ENCODE data around the gene ZBTB7A.

ZBTB7A gene

DNA sequence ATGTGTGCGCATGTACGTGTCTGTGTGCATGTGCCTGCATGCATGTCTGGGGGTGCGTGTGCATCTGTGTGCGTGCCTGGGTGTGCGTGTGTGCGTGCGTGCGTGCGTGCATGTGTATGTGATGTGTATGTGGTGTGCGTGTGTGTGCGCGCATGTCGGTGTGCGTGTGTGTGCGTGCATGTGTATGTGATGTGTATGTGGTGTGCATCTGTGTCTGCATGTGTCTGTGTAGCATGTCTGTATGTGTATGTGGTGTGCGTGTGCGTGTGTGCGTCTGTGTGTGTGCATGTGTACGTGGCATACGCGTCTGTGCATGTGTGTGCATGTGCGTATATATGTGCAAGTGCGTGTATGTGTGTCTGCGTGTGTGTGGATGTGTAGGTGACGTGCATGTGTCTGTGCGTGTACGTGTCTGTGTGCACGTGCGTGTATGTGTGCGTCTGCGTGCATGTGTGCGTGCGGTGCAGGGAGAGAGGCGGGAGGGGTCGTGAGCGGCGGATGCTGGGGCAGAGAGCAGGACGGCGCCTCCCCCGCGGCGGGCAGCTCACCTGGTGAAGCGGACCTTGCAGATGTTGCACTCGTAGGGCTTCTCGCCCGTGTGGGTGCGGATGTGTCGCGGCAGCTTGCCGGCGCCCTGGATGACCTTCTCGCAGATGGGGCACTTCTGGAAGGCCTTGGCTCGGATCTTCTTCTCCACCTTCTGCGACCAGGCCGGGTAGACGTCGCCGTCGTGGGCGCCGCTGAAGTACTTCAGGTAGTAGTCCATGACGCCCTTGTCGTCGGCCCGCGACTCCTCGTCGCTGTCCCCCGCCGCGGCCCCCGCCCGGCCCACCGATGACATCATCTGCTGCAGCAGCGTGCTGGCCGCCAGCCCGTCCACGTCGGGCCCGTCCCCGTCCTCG is 13.0 kb downstream of the ZBTB7A start:
- no peak for DNase-seq (ENCODE audit: low read depth)

GRCh38 chr19:4052993-4053422 is 13.7 kb downstream of the ZBTB7A start:
- DNase-seq (ENCODE audit: low read depth) = no peak

DNA sequence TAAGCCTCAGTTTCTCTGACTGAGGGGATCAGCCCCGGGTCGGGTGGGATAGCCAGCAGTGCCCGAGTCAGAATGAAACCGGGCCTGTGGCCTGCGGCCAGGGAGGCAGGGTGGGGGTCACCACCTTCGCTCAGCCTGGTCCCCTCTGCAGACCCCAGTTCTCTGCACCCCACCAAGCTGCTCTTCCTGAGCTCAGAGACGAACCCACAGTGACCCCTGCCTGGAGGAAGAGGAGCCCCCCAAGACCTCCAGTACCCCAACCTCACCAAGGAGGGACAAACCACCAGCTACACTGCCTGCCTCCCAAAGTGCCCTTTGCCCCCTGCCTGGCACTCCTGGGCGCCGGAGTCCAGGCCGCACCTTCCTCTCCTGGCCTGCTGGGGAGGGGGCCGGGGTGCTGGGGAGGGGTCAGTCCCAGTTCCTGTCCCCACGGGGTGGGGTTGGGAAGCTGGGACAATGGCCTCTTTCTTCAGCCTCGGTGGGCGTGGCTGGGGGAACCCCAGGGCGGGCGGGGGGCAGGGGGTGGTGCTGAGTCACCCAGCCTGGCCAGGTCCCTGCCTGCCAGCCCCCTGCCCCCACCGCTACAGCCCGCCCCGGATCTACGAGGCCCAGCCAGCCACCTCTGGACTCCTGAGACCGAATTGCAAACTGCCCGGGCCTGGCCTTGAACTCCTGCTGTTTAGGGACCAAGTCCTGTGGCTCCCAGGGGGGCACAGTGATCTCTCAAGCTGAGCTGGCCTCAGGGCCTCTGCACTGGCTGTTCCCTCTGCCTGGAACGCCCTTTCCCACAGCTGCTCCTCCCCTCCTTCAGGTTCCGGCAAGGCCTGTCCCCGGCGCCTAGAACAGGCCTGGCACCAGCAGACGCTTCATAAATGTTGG is 14.3 kb downstream of the ZBTB7A start:
- DNase-seq (ENCODE audit: low read depth) = peak; percentile 52

DNA sequence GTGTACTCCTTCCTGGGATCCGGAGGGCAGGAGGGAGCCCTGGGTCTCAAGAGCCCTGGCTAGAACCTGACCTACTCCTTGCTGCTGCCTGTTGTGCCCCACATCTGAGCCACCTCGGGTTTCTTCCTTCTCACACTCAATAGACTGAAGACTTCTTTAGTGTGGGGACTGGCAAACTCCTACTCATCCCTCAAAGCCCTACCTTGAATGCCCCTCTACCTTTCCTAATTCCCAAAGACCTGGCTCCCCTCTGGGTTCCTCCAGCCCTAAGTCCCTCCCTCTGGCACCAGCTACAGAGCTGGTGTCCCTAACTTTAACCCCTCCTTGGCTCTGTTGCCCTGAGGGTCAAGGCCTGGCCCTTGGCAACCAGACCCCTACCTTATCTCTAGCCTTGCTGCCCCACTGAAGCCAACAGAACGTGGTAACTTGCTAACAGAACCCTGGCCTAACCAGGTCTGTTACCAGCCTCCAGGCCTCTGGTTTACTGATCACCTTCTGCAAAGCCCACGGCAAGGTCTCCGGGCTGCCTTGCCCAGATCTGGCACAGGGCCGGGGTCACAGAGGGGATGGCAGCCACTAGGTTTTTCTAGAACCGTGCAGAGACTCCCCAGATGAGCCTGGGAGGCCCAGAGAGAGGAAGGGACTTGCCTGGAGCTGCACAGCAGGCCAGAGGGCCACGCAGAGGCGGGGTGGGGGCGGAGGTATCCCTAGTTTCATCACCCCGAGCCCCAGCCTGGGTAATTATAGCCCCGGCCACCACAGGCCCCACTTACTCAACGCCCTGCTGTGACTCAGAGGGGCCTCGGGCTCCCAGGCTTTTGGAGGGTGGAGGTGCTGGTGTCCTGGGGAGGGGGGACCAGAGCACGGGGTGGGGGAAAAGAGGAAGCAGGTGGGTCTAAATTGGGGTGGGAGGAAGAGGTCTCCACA is 15.3 kb downstream of the ZBTB7A start:
- peak; percentile 74 for DNase-seq (ENCODE audit: low read depth)

- DNase-seq (ENCODE audit: low read depth) = no peak
These were observed 17.3 kb downstream of the ZBTB7A start for GRCh38 chr19:4049432-4049831.

DNA sequence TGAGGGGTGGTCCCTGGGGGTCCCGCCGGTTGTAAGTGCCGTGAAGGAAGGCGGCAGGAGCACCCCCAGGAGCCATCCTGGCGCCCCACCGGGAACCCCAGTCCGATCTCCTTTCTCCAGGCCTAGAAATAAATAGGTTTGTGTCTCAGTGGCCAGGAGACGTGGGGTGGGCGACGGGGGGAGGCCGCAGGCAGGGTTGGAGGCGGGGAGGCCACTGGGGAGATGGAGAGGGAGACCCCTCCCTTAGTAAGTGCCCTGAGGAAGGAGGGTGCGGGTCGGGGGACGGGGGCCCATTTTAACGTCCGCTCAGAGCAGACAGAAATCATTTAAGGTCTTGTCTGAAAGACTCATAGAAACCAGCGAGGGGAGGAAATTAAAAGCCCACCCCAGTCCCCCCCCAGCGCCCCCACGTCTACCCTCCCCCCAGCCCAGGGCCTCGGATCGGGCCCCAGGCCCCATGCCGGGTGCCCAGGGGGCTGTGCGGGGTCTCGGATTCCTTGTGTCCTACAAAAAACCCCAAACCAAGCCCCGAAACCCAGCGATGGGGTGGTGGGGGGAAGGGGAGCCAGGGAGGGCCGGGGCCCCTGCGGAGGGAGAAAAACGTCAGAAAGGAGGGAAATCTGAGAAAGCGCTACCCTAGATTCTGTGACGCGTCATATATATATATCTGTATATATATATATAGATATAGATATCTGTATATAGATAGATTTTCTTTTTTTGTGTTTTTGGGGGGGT is 19.6 kb downstream of the ZBTB7A start:
- DNase-seq (ENCODE audit: low read depth) = no peak

DNA sequence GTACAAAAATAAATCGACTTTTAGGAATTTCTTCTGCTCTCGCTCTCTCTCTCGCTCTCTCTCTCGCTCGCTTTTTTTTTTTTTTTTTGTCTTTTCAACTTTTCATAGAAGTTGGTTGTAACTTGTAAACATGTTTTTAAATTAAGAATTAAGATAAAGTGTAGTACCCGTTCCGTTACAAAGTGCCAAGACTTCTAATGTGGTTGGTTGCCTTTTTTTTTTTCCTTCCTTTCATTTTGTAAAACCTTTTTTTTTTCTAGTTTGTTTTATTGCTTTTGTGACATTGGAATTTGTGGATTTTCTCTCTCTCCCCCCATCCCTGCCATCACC is 20.4 kb downstream of the ZBTB7A start:
- no peak for DNase-seq (ENCODE audit: low read depth)

GRCh38 chr19:4045597-4046361 is 20.9 kb downstream of the ZBTB7A start:
- no peak for DNase-seq (ENCODE audit: low read depth)

GRCh38 chr19:4044990-4045465 is 21.7 kb downstream of the ZBTB7A start:
- DNase-seq (ENCODE audit: low read depth) = no peak

DNA sequence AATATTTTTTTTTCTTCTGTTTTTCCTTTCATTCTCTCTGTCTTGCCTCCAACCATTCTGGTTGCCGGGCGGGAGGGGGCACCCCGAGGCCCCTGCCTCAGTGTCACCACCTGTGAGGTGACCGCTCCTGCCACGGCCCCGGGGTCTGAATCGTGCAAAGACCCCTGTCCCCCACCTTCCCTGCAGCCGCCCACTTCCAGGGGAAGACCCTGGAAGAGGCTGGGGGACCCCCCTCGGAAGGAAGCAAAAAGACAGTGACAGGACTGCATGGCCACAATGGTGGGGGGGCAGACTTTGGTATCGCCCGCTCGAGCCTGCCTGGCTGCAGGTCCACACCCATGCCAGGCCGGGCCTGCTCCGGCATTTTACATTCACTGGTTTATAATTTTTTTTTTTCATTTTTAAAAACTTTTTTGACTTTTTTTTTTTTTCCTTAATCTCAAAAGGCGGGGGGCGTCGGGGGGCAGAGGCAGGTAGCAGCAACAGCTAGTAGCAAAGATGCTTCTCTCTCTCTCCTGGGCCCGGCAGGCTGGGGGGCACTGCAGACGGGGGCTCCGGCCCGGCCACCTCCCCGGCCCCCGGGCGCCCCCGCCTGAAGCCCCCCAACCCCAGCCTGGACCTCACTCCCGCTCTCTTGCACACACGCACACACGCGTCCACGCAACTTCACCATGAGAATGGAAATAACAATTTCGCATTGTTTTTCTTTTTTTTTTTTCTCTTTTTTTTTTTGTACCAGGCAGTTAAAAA is 22.6 kb downstream of the ZBTB7A start:
- DNase-seq (ENCODE audit: low read depth) = no peak

- DNase-seq (ENCODE audit: low read depth) = no peak
These were observed 23.3 kb downstream of the ZBTB7A start for GRCh38 chr19:4043401-4043800.

- no peak for DNase-seq (ENCODE audit: low read depth)
These were observed 24.0 kb downstream of the ZBTB7A start for GRCh38 chr19:4042731-4043082.

- no peak for DNase-seq (ENCODE audit: low read depth)
These were observed 24.5 kb downstream of the ZBTB7A start for GRCh38 chr19:4042064-4042730.

DNA sequence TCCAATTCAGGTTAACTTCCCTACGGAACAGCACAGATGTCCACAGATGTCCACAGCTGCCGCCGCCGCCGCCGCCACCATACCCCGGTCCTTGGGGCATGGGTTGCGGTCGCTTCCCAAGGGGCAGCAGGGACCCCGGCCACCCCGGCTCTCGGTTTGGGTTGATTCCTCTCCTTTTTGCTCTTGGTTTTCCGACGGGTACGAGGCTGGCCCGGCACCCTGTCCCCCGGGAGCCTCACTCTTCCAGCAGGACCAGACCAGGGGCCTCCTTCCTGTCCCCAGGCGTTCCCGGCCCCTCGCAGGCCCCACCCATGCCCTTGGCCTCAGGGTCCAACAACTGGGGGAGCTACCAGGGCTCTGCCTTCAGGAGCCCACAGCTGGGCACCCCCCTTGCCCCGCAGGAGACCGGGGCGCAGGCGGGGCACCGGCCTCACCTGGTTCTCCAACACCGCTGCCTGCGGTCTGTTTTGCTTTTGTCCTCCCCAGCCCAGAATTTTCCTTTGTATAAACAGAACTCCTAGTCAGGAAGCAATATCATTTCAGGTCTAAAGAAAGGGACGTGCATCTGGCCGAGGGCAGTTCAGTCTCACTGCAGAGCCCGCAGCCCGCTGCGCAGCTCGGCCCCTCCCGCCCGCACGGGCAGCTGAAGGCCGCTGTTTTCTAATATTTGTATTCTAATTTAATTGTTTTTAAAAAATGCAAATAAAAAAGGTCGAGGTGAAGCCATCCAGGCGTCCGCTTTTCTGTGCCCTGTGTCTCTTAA is 27.9 kb downstream of the ZBTB7A start:
- no peak for DNase-seq (ENCODE audit: low read depth)

- no peak for DNase-seq (ENCODE audit: low read depth)
These were observed 28.6 kb downstream of the ZBTB7A start for GRCh38 chr19:4038057-4038456.

GRCh38 chr19:4037301-4037949 is 29.3 kb downstream of the ZBTB7A start:
- no peak for DNase-seq (ENCODE audit: low read depth)

GRCh38 chr19:4036576-4037300 is 30.0 kb downstream of the ZBTB7A start:
- no peak for DNase-seq (ENCODE audit: low read depth)

All from amniotic epithelial cell (primary cell).